Nephron (organoid): ENCODE results near the gene CHORDC1.
A peak's percentile ranks its signal among the peaks of the same experiment; 100 is the strongest.

Experiments
- H3K27ac Mint-ChIP-seq, 3 experiments: 2 replicates each; pipeline ENCODE4 v1.8.0; 2020; ENCODE audit warnings: mixed read lengths in 3 of 3, mild to moderate bottlenecking in 2 of 3, moderate library complexity in 1 of 3
- H3K27me3 Mint-ChIP-seq: 2 replicates; pipeline ENCODE4 v1.8.0; 2021; ENCODE audit warnings: low read depth, mild to moderate bottlenecking, moderate library complexity, mixed read lengths
- H3K36me3 Mint-ChIP-seq: 2 replicates; pipeline ENCODE4 v1.8.0; 2020; ENCODE audit warnings: low read depth, mixed read lengths
- H3K4me1 Mint-ChIP-seq: 2 replicates; pipeline ENCODE4 v1.8.0; 2020; ENCODE audit warnings: mixed read lengths
- H3K4me3 Mint-ChIP-seq, 3 experiments: 2 replicates each; pipeline ENCODE4 v1.8.0; 2020; ENCODE audit warnings: mild to moderate bottlenecking in 3 of 3, mixed read lengths in 3 of 3, moderate library complexity in 2 of 3
- H3K9me3 Mint-ChIP-seq: 2 replicates; pipeline ENCODE4 v1.8.0; 2020; ENCODE audit warnings: mixed read lengths
- TF ChIP-seq, protein P1 (sequence below), 3 experiments: fragments of 200-600 bp; sonication (generic); IDR thresholded peaks; one replicate each; pipeline ENCODE4 v1.5.0; 2021; ENCODE audit warnings: antibody characterized with exemption in 3 of 3; ENCODE audit not compliant: unreplicated experiment in 3 of 3

CHORDC1 gene

DNA sequence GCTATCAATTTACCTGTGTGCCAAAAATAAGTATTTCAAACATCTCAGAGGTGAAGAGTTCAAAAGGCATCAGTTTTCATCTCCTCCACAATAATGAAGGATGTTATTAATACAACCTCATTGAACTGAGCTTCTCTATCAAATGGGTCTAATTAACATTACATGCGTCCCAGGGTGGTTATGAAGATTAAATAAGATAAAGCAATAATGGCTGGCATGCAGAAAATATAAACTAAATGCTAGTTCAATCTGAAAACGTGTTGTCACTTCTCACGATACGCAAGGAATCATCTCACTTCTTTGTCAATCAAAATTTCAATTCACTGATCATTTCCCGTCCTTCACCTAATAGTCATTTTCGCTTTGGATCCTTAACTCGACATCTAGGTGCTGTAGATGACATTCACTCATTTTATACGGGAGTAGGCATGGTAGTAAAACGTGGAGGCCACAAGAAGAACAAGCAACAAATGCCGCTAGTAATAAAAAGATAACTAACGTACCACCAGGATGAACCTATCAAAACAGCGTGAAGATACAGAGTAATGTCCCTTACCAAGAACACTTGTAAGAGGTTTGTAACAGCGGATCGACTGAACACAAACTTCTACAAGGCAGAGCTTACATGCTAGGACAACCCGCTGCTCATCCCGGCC is 918 bp downstream of the CHORDC1 start:
- peak overlapping the region; percentile 95 to 98 (median 97) for H3K27ac Mint-ChIP-seq
- H3K4me1 Mint-ChIP-seq = peaks cover 42% of the 10 kb centered on the region
- H3K9me3 Mint-ChIP-seq = no peaks in the 10 kb centered on the region
- TF ChIP-seq, protein P1, sequence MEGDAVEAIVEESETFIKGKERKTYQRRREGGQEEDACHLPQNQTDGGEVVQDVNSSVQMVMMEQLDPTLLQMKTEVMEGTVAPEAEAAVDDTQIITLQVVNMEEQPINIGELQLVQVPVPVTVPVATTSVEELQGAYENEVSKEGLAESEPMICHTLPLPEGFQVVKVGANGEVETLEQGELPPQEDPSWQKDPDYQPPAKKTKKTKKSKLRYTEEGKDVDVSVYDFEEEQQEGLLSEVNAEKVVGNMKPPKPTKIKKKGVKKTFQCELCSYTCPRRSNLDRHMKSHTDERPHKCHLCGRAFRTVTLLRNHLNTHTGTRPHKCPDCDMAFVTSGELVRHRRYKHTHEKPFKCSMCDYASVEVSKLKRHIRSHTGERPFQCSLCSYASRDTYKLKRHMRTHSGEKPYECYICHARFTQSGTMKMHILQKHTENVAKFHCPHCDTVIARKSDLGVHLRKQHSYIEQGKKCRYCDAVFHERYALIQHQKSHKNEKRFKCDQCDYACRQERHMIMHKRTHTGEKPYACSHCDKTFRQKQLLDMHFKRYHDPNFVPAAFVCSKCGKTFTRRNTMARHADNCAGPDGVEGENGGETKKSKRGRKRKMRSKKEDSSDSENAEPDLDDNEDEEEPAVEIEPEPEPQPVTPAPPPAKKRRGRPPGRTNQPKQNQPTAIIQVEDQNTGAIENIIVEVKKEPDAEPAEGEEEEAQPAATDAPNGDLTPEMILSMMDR (IDR thresholded peaks at IDR 0.05; ENCODE audit: unreplicated experiment in 3 of 3) = no peak
- no peaks in the 10 kb centered on the region for H3K27me3 Mint-ChIP-seq
- H3K36me3 Mint-ChIP-seq = peaks cover 9% of the 10 kb centered on the region
- H3K4me3 Mint-ChIP-seq = peak overlapping the region; percentile 98 to 100 (median 98)

DNA sequence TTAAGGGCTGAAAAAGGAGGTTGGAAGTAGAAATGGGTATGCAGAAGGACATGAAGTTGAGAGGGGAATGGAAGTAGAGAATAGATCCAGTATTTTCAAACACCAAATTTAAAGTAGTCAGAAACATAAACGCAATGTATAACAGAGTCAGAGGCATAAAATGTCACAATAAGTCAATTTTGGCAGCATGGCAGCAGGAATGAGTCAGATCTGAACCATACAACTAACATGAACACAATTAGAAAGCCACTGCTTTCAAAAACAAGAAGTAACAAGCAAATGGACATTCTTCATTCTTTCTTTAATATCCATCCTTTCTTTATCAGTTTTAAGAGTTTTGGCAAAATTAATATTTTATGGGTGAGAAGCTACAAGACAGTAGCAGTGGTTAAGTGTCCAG is 2.5 kb downstream of the CHORDC1 start:
- Mint-ChIP-seq H3K9me3 (no peaks in the 10 kb centered on the region), H3K27me3 (no peaks in the 10 kb centered on the region), H3K4me1 (peaks cover 49% of the 10 kb centered on the region), H3K36me3 (peaks cover 16% of the 10 kb centered on the region), H3K27ac (peak overlapping the region in 1 of 3 experiments; percentile 6), H3K4me3 (peak overlapping the region; percentile 26 to 100 (median 78))
- TF ChIP-seq, protein P1 (IDR thresholded peaks at IDR 0.05; ENCODE audit: unreplicated experiment in 3 of 3) = no peak

DNA sequence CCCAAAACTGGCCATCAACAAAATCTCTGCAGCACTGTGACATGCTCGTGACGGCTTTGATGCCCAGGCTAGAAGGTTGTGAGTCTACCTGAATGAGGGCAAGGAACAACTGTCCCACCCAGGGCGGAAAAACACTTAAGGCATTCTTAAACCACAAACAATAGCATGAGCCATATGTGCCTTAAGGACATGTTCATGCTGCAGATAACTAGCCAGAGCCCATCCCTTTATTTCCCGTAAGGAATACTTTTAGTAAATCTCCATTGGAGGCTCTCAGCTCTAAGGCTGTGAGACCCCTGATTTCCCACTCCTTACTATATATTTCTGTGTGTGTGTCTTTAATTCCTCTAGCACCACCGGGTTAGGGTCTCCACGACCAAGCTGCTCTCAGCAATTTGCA is 3.4 kb downstream of the CHORDC1 start:
- TF ChIP-seq, protein P1 (IDR thresholded peaks at IDR 0.05; ENCODE audit: unreplicated experiment in 3 of 3) = no peak
- Mint-ChIP-seq H3K4me1 (peaks cover 49% of the 10 kb centered on the region), H3K27ac (no peak overlapping the region), H3K9me3 (no peaks in the 10 kb centered on the region), H3K4me3 (peak overlapping the region in 2 of 3 experiments; percentile 37 to 100), H3K27me3 (no peaks in the 10 kb centered on the region), H3K36me3 (peaks cover 16% of the 10 kb centered on the region)

DNA sequence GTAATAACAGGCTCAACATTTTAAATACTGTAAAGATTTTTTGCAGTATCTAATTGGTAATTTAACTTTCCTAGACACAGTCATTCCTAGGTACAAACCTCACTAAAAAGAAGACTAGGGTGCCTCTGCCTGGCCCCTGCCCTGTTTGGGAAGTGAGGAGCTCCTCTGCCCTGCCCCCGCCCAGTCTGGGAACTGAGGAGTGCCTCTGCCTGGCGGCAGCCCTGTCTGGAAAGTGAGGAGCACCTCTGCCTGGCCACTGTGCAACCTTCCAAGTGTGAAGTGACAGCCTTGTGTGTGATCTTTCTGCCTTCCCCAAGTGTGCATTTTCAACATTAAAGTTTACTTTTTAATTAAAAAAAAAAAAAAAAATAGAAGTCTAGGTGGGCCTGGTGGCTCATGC is 4.2 kb downstream of the CHORDC1 start:
- Mint-ChIP-seq H3K9me3 (no peaks in the 10 kb centered on the region), H3K4me1 (peaks cover 43% of the 10 kb centered on the region), H3K4me3 (no peak overlapping the region)

DNA sequence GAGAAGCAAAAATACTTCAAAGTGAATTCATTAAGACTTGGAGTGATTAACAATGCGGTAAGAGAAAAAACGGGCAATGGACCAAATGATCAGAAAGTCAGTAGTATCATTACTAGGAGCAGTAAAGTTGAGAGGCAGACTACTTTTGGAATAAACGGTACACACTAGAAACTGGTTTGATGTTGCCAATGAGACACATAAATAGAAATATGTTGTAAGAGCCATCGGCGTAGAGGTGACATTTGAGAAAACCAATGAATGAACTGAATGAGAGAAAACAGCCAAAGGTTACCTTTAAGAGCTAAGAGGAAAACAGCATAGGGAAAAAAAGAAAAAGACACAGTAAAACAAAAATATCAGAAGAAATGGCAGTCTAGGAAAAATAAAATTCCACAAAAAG is 6.2 kb downstream of the CHORDC1 start:
- no peak overlapping the region for H3K27ac Mint-ChIP-seq
- peaks cover 32% of the 10 kb centered on the region for H3K36me3 Mint-ChIP-seq
- no peak overlapping the region for H3K4me3 Mint-ChIP-seq
- no peaks in the 10 kb centered on the region for H3K9me3 Mint-ChIP-seq
- H3K4me1 Mint-ChIP-seq = peaks cover 27% of the 10 kb centered on the region
- TF ChIP-seq, protein P1 (IDR thresholded peaks at IDR 0.05; ENCODE audit: unreplicated experiment in 3 of 3) = no peak
- no peaks in the 10 kb centered on the region for H3K27me3 Mint-ChIP-seq

More for the DNA sequence above, 4.2 kb downstream of the CHORDC1 start:
- TF ChIP-seq, protein P1 (IDR thresholded peaks at IDR 0.05; ENCODE audit: unreplicated experiment in 3 of 3) = no peak
- Mint-ChIP-seq H3K27ac (no peak overlapping the region), H3K36me3 (peaks cover 18% of the 10 kb centered on the region), H3K27me3 (no peaks in the 10 kb centered on the region)

DNA sequence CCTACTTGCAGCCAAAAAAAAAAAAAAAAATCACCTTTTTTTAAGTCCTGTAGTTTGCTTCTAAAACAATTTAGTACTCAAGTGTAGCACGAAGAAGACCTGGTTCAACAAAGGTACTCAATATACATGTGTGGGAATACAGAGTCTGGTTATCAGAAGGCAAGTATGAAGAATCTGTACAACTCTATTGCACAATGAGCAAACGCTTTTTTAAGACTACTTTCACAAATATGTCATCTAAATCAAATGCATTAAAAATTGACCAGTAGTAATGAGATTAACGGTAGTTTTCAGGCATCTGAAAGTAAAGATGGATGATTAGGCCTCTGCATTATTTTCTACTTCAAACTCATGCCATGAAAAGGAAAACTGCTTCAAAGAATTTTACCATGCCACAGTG is 9.5 kb downstream of the CHORDC1 start:
- peaks cover 42% of the 10 kb centered on the region for H3K36me3 Mint-ChIP-seq
- TF ChIP-seq, protein P1 (IDR thresholded peaks at IDR 0.05; ENCODE audit: unreplicated experiment in 3 of 3) = no peak
- H3K9me3 Mint-ChIP-seq = no peaks in the 10 kb centered on the region
- no peaks in the 10 kb centered on the region for H3K27me3 Mint-ChIP-seq
- H3K4me1 Mint-ChIP-seq = peaks cover 6% of the 10 kb centered on the region
- no peak overlapping the region for H3K4me3 Mint-ChIP-seq
- no peak overlapping the region for H3K27ac Mint-ChIP-seq
